Tibial artery (tissue), 4 donors: ENCODE results near the gene CTDNEP1.

Experiments
- DNase-seq, 2 donors: peaks; one replicate each; pipeline ENCODE4 v3.0.0-alpha.2; 2019
- H3K27ac ChIP-seq, 2 donors: fragments of 200-600 bp; sonication (generic) in 1 of 2; 1 replicate in 1 of 2; 2 replicates in 1 of 2; pipeline ENCODE4 v1.5.1; 2018 to 2019; ENCODE audit warnings: mild to moderate bottlenecking in 1 of 2
- H3K27me3 ChIP-seq, 2 donors: fragments of 200-600 bp; sonication (generic) in 1 of 2; one replicate each; pipeline versions ENCODE4 v1.5.1 to v1.6.0; 2016 to 2019
- H3K36me3 ChIP-seq, 3 donors: fragments of 200-600 bp; sonication (generic) in 2 of 3; one replicate each; pipeline ENCODE4 v1.5.1; 2016 to 2019; ENCODE audit warnings: mild to moderate bottlenecking in 2 of 3
- H3K4me1 ChIP-seq, 4 donors: fragments of 200-600 bp; sonication (generic) in 2 of 4; 1 replicate in 3 of 4; 2 replicates in 1 of 4; pipeline ENCODE4 v1.5.1; 2016 to 2019
- H3K4me3 ChIP-seq, 2 donors: fragments of 200-600 bp; sonication (generic) in 1 of 2; 1 replicate in 1 of 2; 2 replicates in 1 of 2; pipeline ENCODE4 v1.5.1; 2018 to 2019; ENCODE audit warnings: mild to moderate bottlenecking in 2 of 2
- H3K9me3 ChIP-seq, 3 donors: fragments of 200-600 bp; sonication (generic) in 1 of 3; one replicate each; pipeline ENCODE4 v1.5.1; 2016 to 2019
- CTCF ChIP-seq, 2 experiments: fragments of 200-600 bp in 1 of 2; fragments of 450-650 bp in 1 of 2; IDR thresholded peaks; one replicate each; pipeline ENCODE4 v1.5.1; 2017 to 2019; ENCODE audit warnings: antibody characterized with exemption in 2 of 2, mild to moderate bottlenecking in 1 of 2, moderate library complexity in 1 of 2
- intact Hi-C: fragments of 100-400 bp; cut with DNase I; formaldehyde crosslinking; loops from one replicate; pipeline ENCODE4 v1.15.0; 2023; ENCODE audit warnings: low total_unique reads

CTDNEP1 gene

GRCh38 chr17:7219812-7220592 is 31.5 kb downstream of the CTDNEP1 start, which contains the start of the genes ACADVL and DLG4:
Gene ACADVL, plus strand, starts transcription at chr17:7219938. Its CDS starts 47 bp downstream, at chr17:7219985.
Gene DLG4, minus strand, starts transcription at chr17:7219836.
- TF ChIP-seq CTCF (IDR thresholded peaks at IDR 0.05): no peak
- DNase-seq: peak; percentile 94 to 95
- Histone ChIP-seq H3K4me3 (peak within 1 kb of the TSS; percentile 75 to 99), H3K9me3 (no peaks in the 10 kb centered on the region), H3K36me3 (peaks cover 13 to 41% (median 28%) of the 10 kb centered on the region in 3 donors), H3K27ac (peak within 1 kb of the TSS; percentile 92 to 98), H3K27me3 (peaks cover 0 to 13% of the 10 kb centered on the region in 2 donors), H3K4me1 (peaks cover 0 to 60% (median 44%) of the 10 kb centered on the region in 4 donors)
- intact Hi-C loops: no loop called here

GRCh38 chr17:7219229-7219811 is 32.2 kb downstream of the CTDNEP1 start:
- no peak for DNase-seq
- no peak for TF ChIP-seq CTCF (IDR thresholded peaks at IDR 0.05)
- peaks cover 0 to 66% (median 50%) of the 10 kb centered on the region in 4 donors for H3K4me1 ChIP-seq
- H3K4me3 ChIP-seq: peak overlapping the region; percentile 75 to 99
- peaks cover 9 to 34% (median 21%) of the 10 kb centered on the region in 3 donors for H3K36me3 ChIP-seq
- H3K27me3 ChIP-seq: peaks cover 0 to 13% of the 10 kb centered on the region in 2 donors
- H3K27ac ChIP-seq: peak overlapping the region; percentile 92 to 98
- intact Hi-C loops: no loop called here
- no peaks in the 10 kb centered on the region for H3K9me3 ChIP-seq

- no peak for TF ChIP-seq CTCF (IDR thresholded peaks at IDR 0.05)
These were observed 32.8 kb downstream of the CTDNEP1 start for GRCh38 chr17:7218758-7219157.

GRCh38 chr17:7218166-7218565 is 33.4 kb downstream of the CTDNEP1 start:
- peak overlapping the region; percentile 61 to 69 for H3K27ac ChIP-seq
- peaks cover 0 to 23% (median 9%) of the 10 kb centered on the region in 3 donors for H3K36me3 ChIP-seq
- DNase-seq: no peak
- intact Hi-C loops: no loop called here
- H3K4me3 ChIP-seq: peak overlapping the region in 1 of 2 donors; percentile 49
- H3K27me3 ChIP-seq: peaks cover 0 to 13% of the 10 kb centered on the region in 2 donors
- TF ChIP-seq CTCF (IDR thresholded peaks at IDR 0.05): no peak
- peaks cover 0 to 73% (median 56%) of the 10 kb centered on the region in 4 donors for H3K4me1 ChIP-seq
- H3K9me3 ChIP-seq: no peaks in the 10 kb centered on the region

More at GRCh38 chr17:7218758-7219157, 32.8 kb downstream of the CTDNEP1 start:
- H3K4me3 ChIP-seq: no peak overlapping the region
- H3K9me3 ChIP-seq: no peaks in the 10 kb centered on the region
- H3K27me3 ChIP-seq: peaks cover 0 to 13% of the 10 kb centered on the region in 2 donors
- intact Hi-C loops: no loop called here
- peaks cover 0 to 71% (median 54%) of the 10 kb centered on the region in 4 donors for H3K4me1 ChIP-seq
- H3K36me3 ChIP-seq: peaks cover 3 to 29% (median 15%) of the 10 kb centered on the region in 3 donors
- peak overlapping the region in 1 of 2 donors; percentile 92 for H3K27ac ChIP-seq
- DNase-seq: no peak

GRCh38 chr17:7217113-7217987 is 34.2 kb downstream of the CTDNEP1 start:
- intact Hi-C loops: no loop called here
- peaks cover 0 to 73% (median 55%) of the 10 kb centered on the region in 4 donors for H3K4me1 ChIP-seq
- peaks cover 0 to 14% (median 1%) of the 10 kb centered on the region in 3 donors for H3K36me3 ChIP-seq
- no peak for TF ChIP-seq CTCF (IDR thresholded peaks at IDR 0.05)
- no peaks in the 10 kb centered on the region for H3K9me3 ChIP-seq
- DNase-seq: no peak
- H3K4me3 ChIP-seq: peak overlapping the region; percentile 44 to 49
- H3K27me3 ChIP-seq: peaks cover 0 to 14% of the 10 kb centered on the region in 2 donors
- peak overlapping the region; percentile 61 to 69 for H3K27ac ChIP-seq
